K562 (cell line): ENCODE measurements around the gene IL6ST. TPM values are rescaled to one million over a fixed set of nuclear protein-coding genes. Genes with fewer than 3 reads are reported as not detected.

Source experiments
- CBFA2T2 ChIP-seq: fragments of 450-650 bp; conservative IDR thresholded peaks from 2 replicates; pipeline ENCODE4 v1.6.1; 2017; ENCODE audit warnings: mild to moderate bottlenecking
- CREB5 ChIP-seq: fragments of 250-450 bp; sonication (Bioruptor Pico); IDR thresholded peaks from 2 replicates; pipeline ENCODE4 v1.5.0; 2020; ENCODE audit warnings: mild to moderate bottlenecking
- EGR1 ChIP-seq: fragments of 450-650 bp; conservative IDR thresholded peaks from 2 replicates; pipeline ENCODE4 v1.6.1; 2017; ENCODE audit warnings: mild to moderate bottlenecking
- ILK ChIP-seq: fragments of 450-650 bp; IDR thresholded peaks from 2 replicates; pipeline ENCODE4 v1.6.1; 2016; ENCODE audit warnings: missing genetic modification characterization, low read depth, mild to moderate bottlenecking, missing compliant biosample characterization, moderate library complexity, borderline replicate concordance
- KLF16 ChIP-seq: IDR thresholded peaks from 2 replicates; pipeline ENCODE4 v1.6.1; 2016; ENCODE audit warnings: antibody characterized with exemption
- MAFF ChIP-seq: IDR thresholded peaks from 2 replicates; pipeline ENCODE4 v1.6.1; 2012; ENCODE audit warnings: low read length, improper control_type of control experiment
- NR2C2 ChIP-seq, 2 experiments: fragments of 200-800 bp in 1 of 2; sonication (Bioruptor generic) in 1 of 2; sonication (generic) in 1 of 2; formaldehyde crosslinking in 1 of 2; IDR thresholded peaks; 2 replicates each; pipeline versions ENCODE4 v1.6.1 to v1.8.0; 2016 to 2022; ENCODE audit warnings: mild to moderate bottlenecking in 1 of 2, missing compliant biosample characterization in 1 of 2, missing genetic modification characterization in 1 of 2, missing genetic modification reagents in 1 of 2
- POLR2A ChIP-seq: fragments of 450-650 bp; conservative IDR thresholded peaks from 2 replicates; pipeline ENCODE4 v1.6.1; 2016
- SMAD3 ChIP-seq: fragments of 450-650 bp; formaldehyde crosslinking; conservative IDR thresholded peaks from 2 replicates; pipeline ENCODE4 v1.4.0; 2020; ENCODE audit warnings: mild to moderate bottlenecking
- SMARCC2 ChIP-seq: fragments of 450-650 bp; IDR thresholded peaks from 2 replicates; pipeline ENCODE4 v1.6.1; 2017; ENCODE audit warnings: antibody characterized with exemption, moderate library complexity, mild to moderate bottlenecking, low read depth
- TCF15 ChIP-seq: fragments of 250-450 bp; sonication (Bioruptor Pico); IDR thresholded peaks from 2 replicates; pipeline ENCODE4 v1.8.0; 2022; ENCODE audit warnings: moderate library complexity, mild to moderate bottlenecking, inconsistent platforms
- TCFL5 ChIP-seq: fragments of 250-450 bp; sonication (Bioruptor Pico); conservative IDR thresholded peaks from 2 replicates; pipeline ENCODE4 v1.6.1; 2021; ENCODE audit warnings: mild to moderate bottlenecking, moderate library complexity, matching md5 sums
- ZFX ChIP-seq: sonication (generic); formaldehyde crosslinking; IDR thresholded peaks from 2 replicates; pipeline ENCODE4 v1.8.0; 2022; ENCODE audit warnings: mild to moderate bottlenecking, missing genetic modification reagents, moderate library complexity
- ZNF282 ChIP-seq: sonication (generic); formaldehyde crosslinking; IDR thresholded peaks from 2 replicates; pipeline ENCODE4 v1.8.1; 2023; ENCODE audit warnings: missing genetic modification reagents
- ZNF395 ChIP-seq: fragments of 200-800 bp; sonication (Bioruptor generic); IDR thresholded peaks from 2 replicates; pipeline ENCODE4 v1.6.1; 2017; ENCODE audit warnings: missing genetic modification characterization, missing compliant biosample characterization
- polyA plus RNA-seq, 8 experiments: library from polyadenylated mRNA; depleted of rRNA in 4 of 8; stranded (reverse) in 5 of 8; unstranded in 3 of 8; fragments of >200 nt; fragmentation: Nextera tagmentation in 2 of 8; fragmentation: Illumina TruSeq in 1 of 8; extraction: Ambion mirVana in 2 of 8; extraction: Trizol in 1 of 8; gene quantifications; 2 replicates each; pipeline versions ENCODE4 v1.2.1 to v1.2.3, GENCODE V29; 2011 to 2014; ENCODE audit warnings: inconsistent platforms in 1 of 8, missing spikeins in 1 of 8
- total RNA-seq, 7 experiments: library from RNA; depleted of rRNA in 6 of 7; stranded (reverse); fragments of >200 nt in 6 of 7; fragmentation: Illumina TruSeq in 2 of 7; extraction: Trizol in 2 of 7; gene quantifications; 2 replicates each; pipeline versions ENCODE4 v1.2.1 to v1.2.3, GENCODE V29; 2011 to 2021; ENCODE audit warnings: low replicate concordance in 1 of 7
- TF ChIP-seq, protein P1 (sequence below): sonication (generic); formaldehyde crosslinking; IDR thresholded peaks from 2 replicates; pipeline ENCODE4 v1.8.1; 2023; ENCODE audit warnings: mild to moderate bottlenecking, missing genetic modification reagents
- TF ChIP-seq, protein P2 (sequence below): fragments of 250-450 bp; sonication (Bioruptor Pico); IDR thresholded peaks from 2 replicates; pipeline ENCODE4 v1.9.0; 2021; ENCODE audit warnings: mild to moderate bottlenecking, inconsistent platforms

IL6ST gene
- total and polyA plus RNA-seq, 9 of the 15 experiments (the other 6 are each of a cell fraction or from before 2014, with no cell fraction given): 2.0 to 27.0 (median 7.9) TPM

- TF ChIP-seq TCFL5 (CRISPR knock-in tag): no peak
- 0 out of 2 replicates have a peak, but pooled peaks have one; percentile 65 for TF ChIP-seq ZNF395
- peak; percentile 90 for TF ChIP-seq ZFX (CRISPR knock-in tag)
- TF ChIP-seq SMARCC2: 0 out of 2 replicates have a peak, but pooled peaks have one; percentile 46
- peak; percentile 89 for TF ChIP-seq POLR2A
- no peak for TF ChIP-seq MAFF
- TF ChIP-seq TCF15 (CRISPR knock-in tag): no peak
- TF ChIP-seq, protein P1, sequence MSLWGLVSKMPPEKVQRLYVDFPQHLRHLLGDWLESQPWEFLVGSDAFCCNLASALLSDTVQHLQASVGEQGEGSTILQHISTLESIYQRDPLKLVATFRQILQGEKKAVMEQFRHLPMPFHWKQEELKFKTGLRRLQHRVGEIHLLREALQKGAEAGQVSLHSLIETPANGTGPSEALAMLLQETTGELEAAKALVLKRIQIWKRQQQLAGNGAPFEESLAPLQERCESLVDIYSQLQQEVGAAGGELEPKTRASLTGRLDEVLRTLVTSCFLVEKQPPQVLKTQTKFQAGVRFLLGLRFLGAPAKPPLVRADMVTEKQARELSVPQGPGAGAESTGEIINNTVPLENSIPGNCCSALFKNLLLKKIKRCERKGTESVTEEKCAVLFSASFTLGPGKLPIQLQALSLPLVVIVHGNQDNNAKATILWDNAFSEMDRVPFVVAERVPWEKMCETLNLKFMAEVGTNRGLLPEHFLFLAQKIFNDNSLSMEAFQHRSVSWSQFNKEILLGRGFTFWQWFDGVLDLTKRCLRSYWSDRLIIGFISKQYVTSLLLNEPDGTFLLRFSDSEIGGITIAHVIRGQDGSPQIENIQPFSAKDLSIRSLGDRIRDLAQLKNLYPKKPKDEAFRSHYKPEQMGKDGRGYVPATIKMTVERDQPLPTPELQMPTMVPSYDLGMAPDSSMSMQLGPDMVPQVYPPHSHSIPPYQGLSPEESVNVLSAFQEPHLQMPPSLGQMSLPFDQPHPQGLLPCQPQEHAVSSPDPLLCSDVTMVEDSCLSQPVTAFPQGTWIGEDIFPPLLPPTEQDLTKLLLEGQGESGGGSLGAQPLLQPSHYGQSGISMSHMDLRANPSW (CRISPR knock-in tag): no peak
- no peak for TF ChIP-seq ILK
- 0 out of 2 replicates have a peak, but pooled peaks have one; percentile 13 for TF ChIP-seq CBFA2T2
- TF ChIP-seq NR2C2 (CRISPR knock-in tag; IDR thresholded peaks at IDR 0.05): no peak
- peak; percentile 81 for TF ChIP-seq NR2C2 (tag; IDR thresholded peaks at IDR 0.05)
- no peak for TF ChIP-seq CREB5 (CRISPR knock-in tag)
- peak; percentile 96 for TF ChIP-seq EGR1
- no peak for TF ChIP-seq ZNF282 (CRISPR knock-in tag)
- no peak for TF ChIP-seq KLF16
- no peak for TF ChIP-seq SMAD3 (CRISPR knock-in tag)
- TF ChIP-seq, protein P2, sequence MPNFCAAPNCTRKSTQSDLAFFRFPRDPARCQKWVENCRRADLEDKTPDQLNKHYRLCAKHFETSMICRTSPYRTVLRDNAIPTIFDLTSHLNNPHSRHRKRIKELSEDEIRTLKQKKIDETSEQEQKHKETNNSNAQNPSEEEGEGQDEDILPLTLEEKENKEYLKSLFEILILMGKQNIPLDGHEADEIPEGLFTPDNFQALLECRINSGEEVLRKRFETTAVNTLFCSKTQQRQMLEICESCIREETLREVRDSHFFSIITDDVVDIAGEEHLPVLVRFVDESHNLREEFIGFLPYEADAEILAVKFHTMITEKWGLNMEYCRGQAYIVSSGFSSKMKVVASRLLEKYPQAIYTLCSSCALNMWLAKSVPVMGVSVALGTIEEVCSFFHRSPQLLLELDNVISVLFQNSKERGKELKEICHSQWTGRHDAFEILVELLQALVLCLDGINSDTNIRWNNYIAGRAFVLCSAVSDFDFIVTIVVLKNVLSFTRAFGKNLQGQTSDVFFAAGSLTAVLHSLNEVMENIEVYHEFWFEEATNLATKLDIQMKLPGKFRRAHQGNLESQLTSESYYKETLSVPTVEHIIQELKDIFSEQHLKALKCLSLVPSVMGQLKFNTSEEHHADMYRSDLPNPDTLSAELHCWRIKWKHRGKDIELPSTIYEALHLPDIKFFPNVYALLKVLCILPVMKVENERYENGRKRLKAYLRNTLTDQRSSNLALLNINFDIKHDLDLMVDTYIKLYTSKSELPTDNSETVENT (CRISPR knock-in tag): no peak
Measured at GRCh38 chr5:55994998-55995914, 493 bp upstream of the IL6ST start (continued).
